Small intestine (tissue), 7 donors: ENCODE results near the gene KRT35. TPM values are rescaled to one million over a fixed set of nuclear protein-coding genes. Genes with fewer than 3 reads are reported as not detected.

Experiments used
- DNase-seq, 2 donors: peaks; one replicate each; pipeline versions ENCODE4 v3.0.0 to v3.0.0-alpha.2; 2013
- FAIRE-seq: peaks from 2 replicates; lab custom pipeline; 2012; peaks lifted over from hg19 to GRCh38; lab: Jason Lieb, UNC
- H3K27ac ChIP-seq, 3 donors: one replicate each; pipeline ENCODE4 v1.5.1; 2013; ENCODE audit warnings: low read length in 2 of 3, mild to moderate bottlenecking in 2 of 3, control low read depth in 1 of 3, inconsistent platforms in 1 of 3, low read depth in 1 of 3, moderate library complexity in 1 of 3
- H3K27me3 ChIP-seq, 3 donors: one replicate each; pipeline ENCODE4 v1.6.1; 2013; ENCODE audit warnings: low read length in 3 of 3, inconsistent platforms in 1 of 3; ENCODE audit not compliant: control insufficient read depth in 3 of 3, insufficient read depth in 3 of 3
- H3K36me3 ChIP-seq, 3 donors: one replicate each; pipeline ENCODE4 v1.6.1; 2013; ENCODE audit warnings: low read length in 3 of 3, inconsistent platforms in 1 of 3, low read depth in 1 of 3, mild to moderate bottlenecking in 1 of 3, moderate library complexity in 1 of 3; ENCODE audit not compliant: control insufficient read depth in 3 of 3, insufficient read depth in 2 of 3
- H3K4me1 ChIP-seq, 3 donors: one replicate each; pipeline ENCODE4 v1.6.1; 2013; ENCODE audit warnings: low read length in 2 of 3, inconsistent platforms in 1 of 3, low read depth in 1 of 3, mild to moderate bottlenecking in 1 of 3, moderate library complexity in 1 of 3; ENCODE audit not compliant: control insufficient read depth in 3 of 3, insufficient read depth in 2 of 3
- H3K4me3 ChIP-seq, 3 donors: one replicate each; pipeline ENCODE4 v1.5.1; 2013; ENCODE audit warnings: low read length in 3 of 3, control low read depth in 1 of 3, inconsistent platforms in 1 of 3, low read depth in 1 of 3, mild to moderate bottlenecking in 1 of 3, moderate library complexity in 1 of 3
- H3K9me3 ChIP-seq, 2 donors: one replicate each; pipeline ENCODE4 v1.6.1; 2013; ENCODE audit warnings: low read depth in 1 of 2, low read length in 1 of 2; ENCODE audit not compliant: control insufficient read depth in 2 of 2, insufficient read depth in 1 of 2
- WGBS, 3 donors: extraction: QIAGEN DNeasy Blood & Tissue Kit; methylation state at CpG; one replicate each; pipeline ENCODE4 v1.1.7; 2013; 5-methylcytosine and 5-hydroxymethylcytosine counted together
- polyA plus RNA-seq, 4 donors: library from polyadenylated mRNA; stranded (reverse) in 3 of 4; unstranded in 1 of 4; fragments of 200-250 nt in 3 of 4; fragments of 120-200 nt in 1 of 4; gene quantifications; one replicate each; pipeline versions ENCODE4 v1.2.1 to v1.2.3, GENCODE V29; 2013
- donor health status: healthy with polysubstance abuse.
- donor health status: control.
- donor health status: control.
- donor health status: Bipolar disorder and iron deficiency.
- donor health status: healthy.

Gene KRT35
- polyA plus RNA-seq, 4 donors, result not detected

- no peak for DNase-seq
Measured at GRCh38 chr17:41516830-41517283, 35.9 kb upstream of the KRT35 start.

GRCh38 chr17:41516147-41516829, 35.3 kb upstream of the KRT35 start:
- no peak overlapping the region for H3K27ac ChIP-seq
- FAIRE-seq, result no peak
- peaks cover 0 to 30% (median 2%) of the 10 kb centered on the region in 3 donors for H3K4me1 ChIP-seq
- no peak for DNase-seq
- H3K36me3 ChIP-seq, result no peaks in the 10 kb centered on the region
- no peak overlapping the region for H3K4me3 ChIP-seq
- H3K9me3 ChIP-seq, result no peaks in the 10 kb centered on the region
- 87 to 91% (median 88%) methylated on average over 14 of the region's 14 CpGs for WGBS, 3 donors
- H3K27me3 ChIP-seq, result no peaks in the 10 kb centered on the region

More at GRCh38 chr17:41516830-41517283, 35.9 kb upstream of the KRT35 start:
- Histone ChIP-seq H3K4me1 (peaks cover 0 to 32% (median 2%) of the 10 kb centered on the region in 3 donors), H3K27me3 (no peaks in the 10 kb centered on the region), H3K27ac (no peak overlapping the region), H3K9me3 (no peaks in the 10 kb centered on the region), H3K36me3 (no peaks in the 10 kb centered on the region), H3K4me3 (no peak overlapping the region)
- FAIRE-seq, result no peak
- 90 to 95% (median 91%) methylated on average over 14 of the region's 14 CpGs for WGBS, 3 donors

GRCh38 chr17:41513168-41513547, 32.2 kb upstream of the KRT35 start:
- no peaks in the 10 kb centered on the region for H3K36me3 ChIP-seq
- 69 to 79% (median 73%) methylated on average over 5 of the region's 5 CpGs for WGBS, 3 donors
- H3K4me1 ChIP-seq, result peaks cover 0 to 13% (median 4%) of the 10 kb centered on the region in 3 donors
- H3K4me3 ChIP-seq, result no peak overlapping the region
- H3K27me3 ChIP-seq, result no peaks in the 10 kb centered on the region
- H3K9me3 ChIP-seq, result no peaks in the 10 kb centered on the region
- FAIRE-seq, result no peak
- H3K27ac ChIP-seq, result no peak overlapping the region
- DNase-seq, result no peak

GRCh38 chr17:41512546-41513167, 31.7 kb upstream of the KRT35 start:
- FAIRE-seq (no peak), DNase-seq (no peak)
- WGBS, 3 donors, result 44 to 54% (median 53%) methylated on average over 7 of the region's 7 CpGs
- H3K36me3 ChIP-seq, result no peaks in the 10 kb centered on the region
- H3K27ac ChIP-seq, result no peak overlapping the region
- H3K4me3 ChIP-seq, result no peak overlapping the region
- H3K9me3 ChIP-seq, result no peaks in the 10 kb centered on the region
- H3K27me3 ChIP-seq, result no peaks in the 10 kb centered on the region
- H3K4me1 ChIP-seq, result peaks cover 0 to 13% (median 4%) of the 10 kb centered on the region in 3 donors

- WGBS, 3 donors, result 48 to 73% (median 50%) methylated on average over 10 of the region's 10 CpGs
- no peaks in the 10 kb centered on the region for H3K27me3 ChIP-seq
- H3K27ac ChIP-seq, result no peak overlapping the region
- H3K9me3 ChIP-seq, result no peaks in the 10 kb centered on the region
- no peaks in the 10 kb centered on the region for H3K36me3 ChIP-seq
- peak in 1 of 2 donors; percentile 62 for DNase-seq
- peaks cover 0 to 13% (median 4%) of the 10 kb centered on the region in 3 donors for H3K4me1 ChIP-seq
- H3K4me3 ChIP-seq, result no peak overlapping the region
- no peak for FAIRE-seq
Measured at GRCh38 chr17:41511716-41512115, 30.8 kb upstream of the KRT35 start.

GRCh38 chr17:41511116-41511515, 30.2 kb upstream of the KRT35 start:
- Histone ChIP-seq H3K36me3 (no peaks in the 10 kb centered on the region), H3K9me3 (no peaks in the 10 kb centered on the region), H3K4me3 (no peak overlapping the region), H3K27ac (peak overlapping the region in 1 of 3 donors; percentile 35), H3K4me1 (peaks cover 0 to 13% (median 4%) of the 10 kb centered on the region in 3 donors), H3K27me3 (no peaks in the 10 kb centered on the region)
- WGBS, 3 donors, result 0 to 50% (median 18%) methylated on average over 4 of the region's 4 CpGs
- DNase-seq (peak; percentile 71 to 92), FAIRE-seq (no peak)

- Histone ChIP-seq H3K27ac (peak overlapping the region in 1 of 3 donors; percentile 35), H3K4me1 (peaks cover 0 to 13% (median 4%) of the 10 kb centered on the region in 3 donors), H3K9me3 (no peaks in the 10 kb centered on the region), H3K36me3 (no peaks in the 10 kb centered on the region), H3K4me3 (no peak overlapping the region), H3K27me3 (no peaks in the 10 kb centered on the region)
- DNase-seq (peak; percentile 30 to 74), FAIRE-seq (no peak)
- WGBS, 3 donors, result 37 to 62% (median 46%) methylated on average over 7 of the region's 7 CpGs
Measured at GRCh38 chr17:41510251-41511065, 29.5 kb upstream of the KRT35 start.

- no peaks in the 10 kb centered on the region for H3K36me3 ChIP-seq
- H3K9me3 ChIP-seq, result no peaks in the 10 kb centered on the region
- no peak for FAIRE-seq
- WGBS, 3 donors, result 57 to 70% (median 63%) methylated on average over 10 of the region's 10 CpGs
- no peaks in the 10 kb centered on the region for H3K27me3 ChIP-seq
- H3K27ac ChIP-seq, result no peak overlapping the region
- DNase-seq, result no peak
- no peak overlapping the region for H3K4me3 ChIP-seq
- H3K4me1 ChIP-seq, result peaks cover 0 to 13% (median 4%) of the 10 kb centered on the region in 3 donors
Measured at GRCh38 chr17:41507315-41507880, 26.4 kb upstream of the KRT35 start.
